ENCODE data around the gene TOP2A.

TOP2A gene

GRCh38 chr17:40427002-40427491 is 9.4 kb upstream of the TOP2A start:
- no peak overlapping the region for H3K4me3 ChIP-seq (IDR thresholded peaks at IDR 0.05; ENCODE audit: insufficient read depth, low read depth, low read length)
- H4K20me1 ChIP-seq (ENCODE audit: insufficient read depth), result no peaks in the 10 kb centered on the region
- peaks cover 12% of the 10 kb centered on the region for H3K4me1 ChIP-seq (ENCODE audit: low read depth, poor library complexity, severe bottlenecking)
- TF ChIP-seq CTCF (conservative IDR thresholded peaks at IDR 0.05; ENCODE audit: low read depth, low read length), result no peak
- H3K36me3 ChIP-seq (ENCODE audit: insufficient read depth), result no peaks in the 10 kb centered on the region
- H3K27ac ChIP-seq, result no peak overlapping the region
- H3K4me2 ChIP-seq, result no peak overlapping the region
- no peaks in the 10 kb centered on the region for H3K27me3 ChIP-seq (ENCODE audit: insufficient read depth, low read depth)
- no peaks in the 10 kb centered on the region for H3K79me2 ChIP-seq (ENCODE audit: insufficient read depth, low read depth)
- H3K9ac ChIP-seq, result no peak overlapping the region
- no peak overlapping the region for H2AFZ ChIP-seq (ENCODE audit: low read depth)

GRCh38 chr17:40425741-40426140 is 8.0 kb upstream of the TOP2A start:
- no peak overlapping the region for H2AFZ ChIP-seq (ENCODE audit: low read depth)
- H3K27me3 ChIP-seq (ENCODE audit: insufficient read depth, low read depth), result no peaks in the 10 kb centered on the region
- no peaks in the 10 kb centered on the region for H3K36me3 ChIP-seq (ENCODE audit: insufficient read depth)
- no peak overlapping the region for H3K4me2 ChIP-seq
- H3K79me2 ChIP-seq (ENCODE audit: insufficient read depth, low read depth), result no peaks in the 10 kb centered on the region
- H3K4me3 ChIP-seq (IDR thresholded peaks at IDR 0.05; ENCODE audit: insufficient read depth, low read depth, low read length), result no peak overlapping the region
- no peaks in the 10 kb centered on the region for H4K20me1 ChIP-seq (ENCODE audit: insufficient read depth)
- H3K4me1 ChIP-seq (ENCODE audit: low read depth, poor library complexity, severe bottlenecking), result peaks cover 12% of the 10 kb centered on the region
- TF ChIP-seq CTCF (conservative IDR thresholded peaks at IDR 0.05; ENCODE audit: low read depth, low read length), result no peak
- H3K9ac ChIP-seq, result no peak overlapping the region
- no peak overlapping the region for H3K27ac ChIP-seq

- Histone ChIP-seq H3K79me2 (ENCODE audit: insufficient read depth, low read depth) (no peaks in the 10 kb centered on the region), H2AFZ (ENCODE audit: low read depth) (no peak overlapping the region), H3K27me3 (ENCODE audit: insufficient read depth, low read depth) (no peaks in the 10 kb centered on the region), H4K20me1 (ENCODE audit: insufficient read depth) (no peaks in the 10 kb centered on the region), H3K4me1 (ENCODE audit: low read depth, poor library complexity, severe bottlenecking) (peaks cover 16% of the 10 kb centered on the region), H3K9ac (no peak overlapping the region), H3K36me3 (ENCODE audit: insufficient read depth) (no peaks in the 10 kb centered on the region), H3K27ac (no peak overlapping the region), H3K4me3 (IDR thresholded peaks at IDR 0.05; ENCODE audit: insufficient read depth, low read depth, low read length) (no peak overlapping the region), H3K4me2 (no peak overlapping the region)
- no peak for TF ChIP-seq CTCF (conservative IDR thresholded peaks at IDR 0.05; ENCODE audit: low read depth, low read length)
Measured at GRCh38 chr17:40422990-40423633, 5.4 kb upstream of the TOP2A start.

- no peak overlapping the region for H3K4me2 ChIP-seq
- H3K27me3 ChIP-seq (ENCODE audit: insufficient read depth, low read depth), result no peaks in the 10 kb centered on the region
- no peaks in the 10 kb centered on the region for H4K20me1 ChIP-seq (ENCODE audit: insufficient read depth)
- peaks cover 24% of the 10 kb centered on the region for H3K4me1 ChIP-seq (ENCODE audit: low read depth, poor library complexity, severe bottlenecking)
- no peak overlapping the region for H3K9ac ChIP-seq
- no peak for TF ChIP-seq CTCF (conservative IDR thresholded peaks at IDR 0.05; ENCODE audit: low read depth, low read length)
- H2AFZ ChIP-seq (ENCODE audit: low read depth), result no peak overlapping the region
- H3K36me3 ChIP-seq (ENCODE audit: insufficient read depth), result peaks cover 4% of the 10 kb centered on the region; the same call in 1 of the 2 replicates
- no peak overlapping the region for H3K4me3 ChIP-seq (IDR thresholded peaks at IDR 0.05; ENCODE audit: insufficient read depth, low read depth, low read length)
- H3K79me2 ChIP-seq (ENCODE audit: insufficient read depth, low read depth), result peaks cover 27% of the 10 kb centered on the region
- no peak overlapping the region for H3K27ac ChIP-seq
Measured at GRCh38 chr17:40419559-40420331, 2.0 kb upstream of the TOP2A start.

All from KMS-11 (cell line).